Omental fat pad (tissue), 4 donors: ENCODE measurements around the gene RAB29. TPM values are rescaled to one million over a fixed set of nuclear protein-coding genes. Genes with fewer than 3 reads are reported as not detected.

Source experiments
- ATAC-seq: fragments of 150-250 bp; one replicate; pipeline ENCODE4 v1.9.1; 2016; ENCODE audit warnings: mild to moderate bottlenecking, moderate library complexity; ENCODE audit not compliant: low FRiP score
- DNase-seq: peaks from one replicate; pipeline ENCODE4 v3.0.0-alpha.2; 2019; ENCODE audit warnings: low spot score
- CTCF ChIP-seq, 3 donors: fragments of 450-650 bp; IDR thresholded peaks; one replicate each; pipeline ENCODE4 v1.5.1; 2016 to 2017; ENCODE audit warnings: antibody characterized with exemption in 3 of 3, mild to moderate bottlenecking in 3 of 3, moderate library complexity in 2 of 3
- total RNA-seq, 4 donors: library from RNA; depleted of rRNA; stranded (reverse); fragments of >200 nt; gene quantifications; one replicate each; pipeline ENCODE4 v1.1.0, GENCODE V29; 2016

The RAB29 gene
- total RNA-seq, 4 donors from 2014 or later, result 14.4 to 26.9 (median 20.0) TPM

GRCh38 chr1:205744403-205744802, 30.9 kb downstream of the RAB29 start:
- ATAC-seq, result no peak
- no peak for DNase-seq

DNA sequence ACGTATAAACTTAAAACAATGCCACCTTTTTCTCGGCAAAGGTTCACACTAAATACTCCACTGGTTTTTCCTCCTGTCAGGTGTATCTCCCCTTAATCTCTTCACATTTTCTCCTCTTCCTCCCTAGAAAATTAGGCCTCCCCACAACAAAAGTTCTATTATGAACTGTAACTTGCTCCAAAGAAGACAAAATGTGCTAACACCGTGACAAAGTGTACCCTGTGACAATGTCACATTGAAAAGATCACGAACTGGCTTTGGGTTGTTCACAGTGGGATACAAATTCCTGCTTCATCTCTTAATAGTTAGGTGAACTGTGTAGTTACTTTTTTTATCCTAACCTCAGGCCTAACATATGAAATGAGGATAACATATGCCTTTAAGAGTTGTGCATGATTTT, 31.3 kb downstream of the RAB29 start:
- DNase-seq (no peak), ATAC-seq (no peak)
- no peak for TF ChIP-seq CTCF (IDR thresholded peaks at IDR 0.05)

More at GRCh38 chr1:205744403-205744802, 30.9 kb downstream of the RAB29 start:
- no peak for TF ChIP-seq CTCF (IDR thresholded peaks at IDR 0.05)

DNA sequence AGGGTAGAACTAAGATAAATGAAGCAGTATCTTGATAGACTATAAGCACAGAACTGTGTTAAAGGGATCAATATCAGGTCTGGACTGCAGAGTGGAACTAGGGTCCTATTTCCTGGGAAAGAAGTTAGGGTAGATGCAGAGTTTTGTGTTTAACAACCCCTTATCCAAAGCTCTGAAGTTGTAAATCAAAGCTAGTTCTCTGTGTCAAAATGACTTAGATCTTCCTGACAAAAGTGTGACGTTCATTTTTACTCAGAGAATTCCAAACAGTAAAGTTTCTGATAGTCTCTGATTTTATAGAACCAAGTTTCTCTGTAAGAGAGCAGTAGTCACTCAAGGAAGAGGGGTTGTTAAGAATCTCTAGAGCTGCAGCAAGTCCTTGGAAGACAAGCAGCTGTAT, 33.6 kb downstream of the RAB29 start:
- TF ChIP-seq CTCF (IDR thresholded peaks at IDR 0.05), result no peak

DNA sequence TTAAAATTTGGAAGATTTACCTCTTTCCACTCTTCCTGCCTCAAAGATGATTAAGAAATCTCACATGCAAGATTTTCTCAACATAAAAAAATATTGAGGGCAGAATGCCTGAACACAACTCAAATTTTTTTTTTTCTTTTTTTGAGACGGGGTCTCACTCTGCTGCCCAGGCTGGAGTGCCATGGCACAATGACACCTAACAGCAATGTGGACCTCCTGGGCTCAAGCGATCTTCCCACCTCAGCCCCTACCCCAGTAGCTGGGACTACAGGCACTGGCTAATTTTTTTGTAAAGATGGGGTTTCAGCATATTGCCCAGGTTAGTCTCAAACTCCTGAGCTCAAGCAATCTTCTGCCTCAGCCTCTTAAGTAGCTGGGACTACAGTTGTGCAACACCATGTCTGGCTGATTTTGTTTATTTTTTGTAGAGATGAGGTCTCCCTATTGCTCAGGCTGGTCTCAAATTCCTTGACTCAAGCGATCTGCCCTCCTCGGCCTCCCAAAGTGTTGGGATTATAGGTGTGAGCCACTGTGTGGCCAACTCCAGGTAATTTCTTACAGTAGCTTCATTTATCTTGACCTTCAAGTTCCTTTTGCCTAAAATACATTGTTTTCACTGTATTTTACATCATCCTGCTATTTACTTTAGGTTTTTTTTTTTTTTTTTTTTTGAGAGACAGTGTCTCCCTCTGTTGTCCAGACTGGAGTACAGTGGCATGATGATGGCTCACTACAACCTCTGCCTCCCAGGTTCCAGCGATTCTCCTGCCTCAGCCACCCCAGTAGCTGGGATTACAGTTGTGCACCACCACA, 35.7 kb downstream of the RAB29 start:
- DNase-seq (no peak), ATAC-seq (no peak)
- TF ChIP-seq CTCF (IDR thresholded peaks at IDR 0.05), result no peak

More for the DNA sequence above, 33.6 kb downstream of the RAB29 start:
- ATAC-seq (no peak), DNase-seq (no peak)

DNA sequence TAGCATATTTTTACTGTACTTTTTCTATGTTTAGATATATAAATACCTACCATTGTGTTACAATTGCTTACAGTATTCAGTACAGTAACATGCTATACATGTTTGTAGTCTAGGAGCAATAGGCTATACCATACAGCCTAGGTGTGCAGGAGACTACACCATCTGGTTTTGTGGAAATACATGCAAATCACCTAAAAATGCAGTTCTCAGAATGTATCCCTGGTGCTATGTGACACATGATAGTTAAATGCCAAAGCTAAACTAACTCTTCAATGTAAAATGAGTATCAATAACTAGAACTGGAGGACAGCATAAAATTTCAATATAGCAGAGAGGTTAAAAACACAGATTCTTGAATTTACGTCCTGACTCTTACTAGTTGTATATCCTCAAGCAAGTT, 40.1 kb downstream of the RAB29 start:
- no peak for TF ChIP-seq CTCF (IDR thresholded peaks at IDR 0.05)
- no peak for DNase-seq
- ATAC-seq, result no peak

GRCh38 chr1:205733438-205734175, 41.7 kb downstream of the RAB29 start:
- no peak for DNase-seq
- ATAC-seq, result no peak
- no peak for TF ChIP-seq CTCF (IDR thresholded peaks at IDR 0.05)
